Stimulated activated effector memory CD8-positive, alpha-beta T cell treated with anti-CD3 and anti-CD28 coated beads, Interleukin-12 subunit alpha, Interleukin-12 subunit beta, amount 100 ng/mL, for 72 hours (primary cell): Measurements from ENCODE around the gene TUBA1B.
"Not testable (repeated sequence)": the region's sequence is repeated elsewhere in the genome, so short reads cannot be mapped to it uniquely, and the experiment has no call there.

Source experiments
- ATAC-seq: fragments of 150-1000 bp; cut with Tn5 transposase; 2 replicates; pipeline ENCODE4 v1.10.0; 2021
- DNase-seq, 2 donors: peaks; one replicate each; pipeline ENCODE4 v3.0.0; 2021 to 2022; ENCODE audit warnings: low spot score in 2 of 2
- H3K27ac Mint-ChIP-seq: one replicate; pipeline ENCODE4 v1.8.0; 2022; ENCODE audit warnings: mild to moderate bottlenecking, mixed read lengths
- H3K36me3 Mint-ChIP-seq: one replicate; pipeline ENCODE4 v1.8.0; 2022; ENCODE audit warnings: mild to moderate bottlenecking, mixed read lengths
- H3K4me1 Mint-ChIP-seq: one replicate; pipeline ENCODE4 v1.8.0; 2022; ENCODE audit warnings: mixed read lengths
- H3K4me3 Mint-ChIP-seq: one replicate; pipeline ENCODE4 v1.8.0; 2022; ENCODE audit warnings: mild to moderate bottlenecking, mixed read lengths
- H3K9me3 Mint-ChIP-seq: one replicate; pipeline ENCODE4 v1.8.0; 2022; ENCODE audit warnings: mixed read lengths

TUBA1B gene

DNA sequence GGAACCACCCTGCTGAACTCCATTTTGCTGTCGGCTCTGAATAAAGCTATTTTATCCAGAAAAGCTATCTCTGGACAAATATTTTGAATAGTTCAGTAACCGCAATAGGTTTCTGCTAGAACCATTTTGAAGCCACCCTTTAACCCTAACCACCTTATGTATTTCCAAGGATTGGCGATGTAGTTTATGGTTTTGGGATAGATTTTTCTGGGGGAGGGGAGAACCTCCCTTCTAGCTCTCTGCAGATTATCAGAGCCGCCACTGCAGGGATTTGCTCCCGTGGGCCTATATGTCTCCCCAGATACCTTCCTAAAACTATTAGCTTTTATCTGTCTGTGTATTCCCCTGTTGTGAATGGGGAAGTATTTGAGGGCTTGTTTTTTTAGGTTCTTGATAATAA, 1.8 kb upstream of the TUBA1B start:
- DNase-seq (no peak), ATAC-seq (no peak)
- H3K27ac Mint-ChIP-seq, result no peak overlapping the region
- peaks cover 31% of the 10 kb centered on the region for H3K4me1 Mint-ChIP-seq
- peaks cover 45% of the 10 kb centered on the region for H3K36me3 Mint-ChIP-seq
- H3K9me3 Mint-ChIP-seq, result no peaks in the 10 kb centered on the region
- H3K4me3 Mint-ChIP-seq, result peak overlapping the region; percentile 97

GRCh38 chr12:49131894-49132461, 783 bp upstream of the TUBA1B start:
- no peaks in the 10 kb centered on the region for H3K9me3 Mint-ChIP-seq
- peak overlapping the region; percentile 97 for H3K4me3 Mint-ChIP-seq
- H3K27ac Mint-ChIP-seq, result peak overlapping the region; percentile 100
- no peak for ATAC-seq
- peaks cover 40% of the 10 kb centered on the region for H3K4me1 Mint-ChIP-seq
- no peak for DNase-seq
- H3K36me3 Mint-ChIP-seq, result peaks cover 55% of the 10 kb centered on the region

- Mint-ChIP-seq H3K27ac (peak overlapping the region; percentile 100), H3K36me3 (peaks cover 63% of the 10 kb centered on the region), H3K4me3 (peak overlapping the region; percentile 97), H3K9me3 (no peaks in the 10 kb centered on the region), H3K4me1 (peaks cover 43% of the 10 kb centered on the region)
- DNase-seq, result peak; percentile 94 to 95
- ATAC-seq, result peak; percentile 77
These were observed 794 bp downstream of the TUBA1B start for GRCh38 chr12:49130151-49131050.

DNA sequence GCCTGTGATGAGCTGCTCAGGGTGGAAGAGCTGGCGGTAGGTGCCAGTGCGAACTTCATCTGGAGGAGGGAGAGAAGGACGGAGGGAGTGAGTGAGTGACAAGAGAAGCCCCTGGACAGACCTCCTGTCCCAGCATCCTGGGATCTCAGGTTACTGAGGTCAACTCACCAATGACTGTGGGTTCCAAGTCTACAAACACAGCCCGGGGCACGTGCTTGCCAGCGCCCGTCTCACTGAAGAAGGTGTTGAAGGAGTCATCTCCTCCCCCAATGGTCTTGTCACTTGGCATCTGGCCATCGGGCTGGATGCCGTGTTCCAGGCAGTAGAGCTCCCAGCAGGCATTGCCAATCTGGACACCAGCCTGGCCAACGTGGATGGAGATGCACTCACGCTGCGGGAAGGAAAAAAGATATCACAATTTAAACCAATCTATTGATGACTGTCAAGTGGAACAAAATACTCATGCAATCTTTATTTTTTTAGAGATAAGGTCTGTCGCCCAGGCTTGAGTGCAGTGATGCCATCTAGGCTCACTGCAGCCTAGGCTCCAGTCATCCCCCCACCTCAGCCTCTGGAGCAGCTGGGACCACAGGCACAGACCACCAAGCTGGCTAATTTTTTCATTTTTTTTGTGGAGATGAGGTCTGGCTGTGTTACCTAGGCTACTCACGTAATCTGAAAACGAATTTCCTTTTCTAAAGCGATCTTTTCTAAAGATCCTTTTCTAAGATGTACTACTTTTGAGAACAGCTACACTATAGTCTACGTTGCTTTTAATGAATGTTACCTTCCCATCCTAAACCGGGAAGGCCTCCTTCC, 1.7 kb downstream of the TUBA1B start:
- ATAC-seq (no peak), DNase-seq (no peak)
- peaks cover 43% of the 10 kb centered on the region for H3K4me1 Mint-ChIP-seq
- H3K36me3 Mint-ChIP-seq, result peaks cover 63% of the 10 kb centered on the region
- peak overlapping the region; percentile 97 for H3K4me3 Mint-ChIP-seq
- H3K27ac Mint-ChIP-seq, result peak overlapping the region; percentile 100
- H3K9me3 Mint-ChIP-seq, result no peaks in the 10 kb centered on the region

GRCh38 chr12:49127971-49128370, 3.2 kb downstream of the TUBA1B start:
- H3K4me1 Mint-ChIP-seq, result peaks cover 43% of the 10 kb centered on the region
- H3K27ac Mint-ChIP-seq, result peak overlapping the region; percentile 100
- peaks cover 63% of the 10 kb centered on the region for H3K36me3 Mint-ChIP-seq
- not testable (repeated sequence) for H3K9me3 Mint-ChIP-seq, DNase-seq, ATAC-seq
- peak overlapping the region; percentile 97 for H3K4me3 Mint-ChIP-seq

DNA sequence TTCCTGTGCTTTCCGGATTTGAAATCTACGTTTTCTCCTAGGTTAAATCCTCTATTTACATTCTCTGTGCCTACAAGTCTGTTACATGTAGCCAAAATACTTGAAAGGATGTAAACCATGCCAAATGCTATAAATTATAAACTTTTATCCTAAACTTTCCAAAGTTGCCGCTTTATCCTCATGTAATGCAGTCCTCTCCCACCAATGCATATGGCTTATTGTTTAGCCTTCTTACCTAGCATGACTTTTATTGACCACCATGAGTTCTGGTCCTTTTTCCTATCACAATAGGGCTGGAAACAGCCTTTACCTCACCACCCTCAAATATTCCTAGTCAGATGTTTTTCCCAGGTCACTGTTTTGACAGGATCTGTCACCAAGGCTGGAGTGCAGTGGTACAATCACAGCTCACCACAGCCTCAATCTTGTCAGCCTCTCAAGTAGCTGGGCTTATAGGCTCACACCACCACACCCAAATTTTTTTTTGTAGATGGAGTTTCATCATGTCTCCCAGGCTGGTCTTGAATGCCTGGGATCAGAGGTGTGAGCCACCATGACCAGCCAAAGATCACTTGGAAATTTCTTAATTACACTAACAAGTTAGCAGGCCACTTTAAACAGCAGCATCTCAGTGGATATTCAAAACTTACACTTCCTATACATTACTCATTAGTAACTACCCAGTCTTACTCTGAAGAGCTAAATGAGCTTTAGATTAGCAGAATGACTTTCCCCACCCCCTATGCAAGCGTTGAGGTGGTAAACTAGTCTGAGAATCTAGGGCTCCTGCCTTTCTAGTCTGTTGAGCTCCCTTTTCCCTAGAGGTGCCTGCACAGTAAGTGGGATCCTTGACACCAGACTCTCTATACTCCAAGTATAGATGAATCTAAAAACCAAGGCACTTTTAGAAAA, 4.1 kb downstream of the TUBA1B start:
- H3K27ac Mint-ChIP-seq, result peak overlapping the region; percentile 100
- no peaks in the 10 kb centered on the region for H3K9me3 Mint-ChIP-seq
- H3K4me1 Mint-ChIP-seq, result peaks cover 42% of the 10 kb centered on the region
- peaks cover 63% of the 10 kb centered on the region for H3K36me3 Mint-ChIP-seq
- peak overlapping the region; percentile 27 for H3K4me3 Mint-ChIP-seq
- ATAC-seq (no peak), DNase-seq (no peak)

DNA sequence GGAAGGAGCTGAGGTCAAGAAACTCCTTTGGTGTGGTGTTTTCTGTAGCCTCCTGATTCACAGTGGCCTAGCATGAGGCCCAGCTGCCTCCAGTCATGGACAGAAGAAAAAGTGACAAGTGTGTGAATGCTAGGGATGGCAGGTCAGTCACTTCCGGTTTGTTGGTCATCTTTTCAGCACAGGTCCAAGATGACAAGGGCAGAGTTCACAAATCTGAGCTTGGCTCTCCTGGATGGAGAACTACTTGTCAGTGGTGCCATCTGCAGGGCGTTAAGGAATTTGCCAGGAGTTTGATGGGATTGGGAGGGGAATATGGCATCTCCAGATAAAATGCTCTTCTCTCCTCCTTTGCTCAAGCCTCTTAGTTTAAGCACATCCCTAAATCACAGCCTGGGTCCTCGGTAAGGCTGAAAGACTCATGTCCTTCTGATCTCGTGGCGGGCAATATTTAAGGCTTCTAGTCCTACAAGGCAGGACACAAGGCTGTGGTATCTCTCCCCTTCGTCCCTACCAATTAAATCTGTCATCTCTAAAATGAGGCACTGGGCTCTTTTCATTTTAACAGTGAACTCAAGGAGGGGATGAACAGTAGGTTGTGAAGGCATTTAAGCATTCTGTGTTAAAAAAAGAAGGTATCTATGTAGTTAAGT, 10.0 kb downstream of the TUBA1B start:
- peaks cover 7% of the 10 kb centered on the region for H3K36me3 Mint-ChIP-seq
- ATAC-seq (no peak), DNase-seq (no peak)
- no peaks in the 10 kb centered on the region for H3K9me3 Mint-ChIP-seq
- no peaks in the 10 kb centered on the region for H3K4me1 Mint-ChIP-seq
- H3K4me3 Mint-ChIP-seq, result no peak overlapping the region
- H3K27ac Mint-ChIP-seq, result no peak overlapping the region

- Mint-ChIP-seq H3K4me1 (peaks cover 32% of the 10 kb centered on the region), H3K27ac (peak overlapping the region; percentile 97), H3K36me3 (peaks cover 9% of the 10 kb centered on the region), H3K9me3 (no peaks in the 10 kb centered on the region), H3K4me3 (peak overlapping the region; percentile 98)
- no peak for DNase-seq
- peak; percentile 54 for ATAC-seq
These were observed 20.0 kb downstream of the TUBA1B start for GRCh38 chr12:49111206-49111605.

GRCh38 chr12:49110464-49111155, 20.6 kb downstream of the TUBA1B start, which contains the start of gene LMBR1L:
LMBR1L (minus strand) TSS chr12:49110847; CDS start chr12:49110555, 292 bp downstream.
- H3K4me1 Mint-ChIP-seq, result peaks cover 32% of the 10 kb centered on the region
- peaks cover 12% of the 10 kb centered on the region for H3K36me3 Mint-ChIP-seq
- DNase-seq (peak; percentile 80 to 96), ATAC-seq (peak; percentile 99)
- no peaks in the 10 kb centered on the region for H3K9me3 Mint-ChIP-seq
- H3K27ac Mint-ChIP-seq, result peak within 1 kb of the TSS; percentile 97
- H3K4me3 Mint-ChIP-seq, result peak within 1 kb of the TSS; percentile 98

DNA sequence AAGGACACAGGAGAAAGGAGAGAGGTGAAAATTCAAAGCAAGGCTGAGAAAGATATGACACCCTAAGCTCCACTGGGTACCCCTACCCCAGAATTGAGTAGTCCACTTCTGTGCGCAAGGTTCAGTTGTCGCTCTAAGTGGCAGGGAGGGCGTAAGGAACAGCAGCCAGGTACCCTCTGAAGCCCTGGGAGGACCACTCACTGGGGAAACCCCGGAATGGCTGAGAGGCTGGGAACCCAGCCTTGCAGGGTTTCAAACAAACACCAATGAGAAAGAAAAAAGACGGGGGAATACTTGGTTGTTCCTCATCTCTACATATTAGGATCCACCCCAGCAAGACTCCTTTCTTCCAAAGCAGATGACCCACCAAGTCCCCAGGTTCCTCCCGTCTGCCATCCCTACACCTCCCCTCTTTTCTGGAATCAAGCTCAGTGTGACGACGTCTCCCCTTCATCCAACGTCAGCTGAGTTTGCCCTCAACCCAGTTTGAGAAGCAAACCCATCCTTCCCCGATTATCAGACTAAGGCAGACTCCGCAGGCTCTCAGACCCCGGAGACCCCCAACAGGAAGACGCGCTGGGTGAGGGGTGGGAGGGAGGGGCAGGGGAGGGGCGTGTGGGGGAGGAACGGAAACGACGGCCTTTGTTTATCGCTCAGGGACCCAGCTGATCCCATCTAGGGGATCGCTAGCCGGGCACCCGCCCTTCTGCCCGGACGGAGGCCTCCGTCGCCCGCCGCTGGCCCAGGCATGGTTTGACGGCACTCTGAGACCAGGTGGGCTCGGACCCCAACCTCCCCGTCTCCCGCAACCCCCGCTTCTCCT, 21.3 kb downstream of the TUBA1B start:
- no peaks in the 10 kb centered on the region for H3K9me3 Mint-ChIP-seq
- H3K27ac Mint-ChIP-seq, result peak overlapping the region; percentile 97
- no peak for ATAC-seq
- peaks cover 32% of the 10 kb centered on the region for H3K4me1 Mint-ChIP-seq
- peaks cover 18% of the 10 kb centered on the region for H3K36me3 Mint-ChIP-seq
- H3K4me3 Mint-ChIP-seq, result peak overlapping the region; percentile 98
- no peak for DNase-seq

DNA sequence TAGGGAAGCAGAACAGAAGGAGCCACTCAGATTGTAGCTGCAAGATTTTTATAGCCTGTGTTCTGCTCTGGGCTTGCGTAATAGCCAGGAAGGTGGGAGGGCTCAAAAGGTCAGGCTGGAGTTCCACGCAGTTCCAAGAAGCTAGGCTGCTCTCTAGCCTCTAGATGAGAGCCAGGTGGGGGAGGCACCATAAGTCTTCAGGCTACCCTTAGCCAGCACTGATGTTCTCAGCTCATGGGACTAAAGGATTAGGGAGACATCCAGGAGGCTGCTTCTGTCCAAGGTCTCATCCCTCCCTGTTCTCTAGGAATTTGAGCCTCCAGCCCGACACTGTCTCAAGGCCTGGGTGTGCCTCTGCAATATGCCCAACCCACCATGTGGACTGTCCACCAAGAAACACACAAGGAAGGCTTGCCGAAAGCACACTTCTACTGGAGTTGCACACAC, 22.2 kb downstream of the TUBA1B start:
- DNase-seq (no peak), ATAC-seq (no peak)
- Mint-ChIP-seq H3K27ac (peak overlapping the region; percentile 97), H3K9me3 (no peaks in the 10 kb centered on the region), H3K36me3 (peaks cover 26% of the 10 kb centered on the region), H3K4me1 (peaks cover 32% of the 10 kb centered on the region), H3K4me3 (peak overlapping the region; percentile 98)

DNA sequence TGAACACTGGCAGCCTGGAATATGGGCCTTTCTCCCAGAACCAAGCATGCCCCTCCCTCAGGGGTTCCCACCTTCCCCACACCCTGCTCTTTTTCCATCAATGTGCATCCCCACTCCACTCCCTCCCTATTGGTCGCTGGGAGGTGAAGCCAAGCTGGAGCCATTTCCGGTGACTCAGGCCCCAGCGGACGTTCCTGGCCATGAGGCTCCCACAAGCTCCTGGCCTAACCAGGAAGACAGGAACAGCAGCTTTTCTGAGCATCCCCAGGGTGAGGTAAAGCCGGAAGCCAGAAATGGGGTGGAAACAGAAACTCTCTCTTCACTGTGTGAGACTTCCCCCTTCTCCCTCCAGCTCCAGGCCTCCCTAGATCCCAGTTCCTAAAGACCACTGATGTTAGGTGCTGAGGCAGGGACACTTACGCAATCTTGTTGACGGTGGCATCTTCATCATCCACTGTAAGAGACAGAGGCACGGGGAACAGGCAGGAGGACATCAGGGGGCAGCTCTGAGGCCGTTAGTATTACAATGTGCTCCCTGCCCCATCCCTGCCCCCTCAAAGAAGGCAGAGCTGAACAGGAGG, 25.6 kb downstream of the TUBA1B start:
- Mint-ChIP-seq H3K9me3 (no peaks in the 10 kb centered on the region), H3K27ac (no peak overlapping the region), H3K36me3 (peaks cover 47% of the 10 kb centered on the region), H3K4me1 (peaks cover 25% of the 10 kb centered on the region), H3K4me3 (no peak overlapping the region)
- no peak for DNase-seq
- no peak for ATAC-seq
